K562 (cell line): ENCODE results near the gene KDM2B. TPM values are rescaled to one million over a fixed set of nuclear protein-coding genes. Genes with fewer than 3 reads are reported as not detected.
A peak's percentile ranks its signal among the peaks of the same experiment; 100 is the strongest.

Experiments used
- ATAC-seq: fragments of 200-7000 bp; cut with Tn5 transposase; 3 replicates; pipeline ENCODE4 v1.9.1; 2020; ENCODE audit warnings: moderate library complexity
- Bru-seq: library from RNA; stranded (reverse); fragments of 400-500 nt; gene quantifications from one replicate; lab custom pipeline; 2021; lab: Mats Ljungman, UMichigan
- BruChase-seq, 2 experiments: library from RNA; stranded (reverse); fragments of 400-500 nt; gene quantifications; one replicate each; lab custom pipeline; 2021; lab: Mats Ljungman, UMichigan
- BruUV-seq: library from RNA; stranded (reverse); fragments of 400-500 nt; replicated peaks from 2 replicates; lab custom pipeline; 2021; lab: Mats Ljungman, UMichigan
- CTCF ChIA-PET: fragments of 300-600 bp; formaldehyde crosslinking; extraction: SDS; loops from one replicate; lab custom pipeline; 2021; ENCODE audit warnings: low intra/inter-chr PET ratio; lab: Yijun Ruan, JAX
- POLR2A ChIA-PET: fragments of 300-600, 350-650 bp; sonication (Branson Sonifier 250); formaldehyde crosslinking; extraction: SDS; loops from one replicate; lab custom pipeline; 2021; ENCODE audit warnings: antibody characterized with exemption, inconsistent platforms; lab: Yijun Ruan, JAX
- DNase-seq, 4 experiments: peaks; one replicate each; pipeline versions ENCODE4 v3.0.0 to v3.0.0-alpha.2; 2011 to 2018; ENCODE audit warnings: low spot score in 3 of 4, mixed read lengths in 3 of 4; ENCODE audit errors: extremely low read depth in 1 of 4
- FAIRE-seq: peaks from 2 replicates; lab custom pipeline; 2011; peaks lifted over from hg19 to GRCh38; lab: Jason Lieb, UNC
- H2AFZ ChIP-seq: 2 replicates; pipeline ENCODE4 v1.6.0; 2011; ENCODE audit warnings: low read depth, low read length, control low read depth, inconsistent platforms
- H3K27ac ChIP-seq: fragments of 200-600 bp; 3 replicates; pipeline ENCODE4 v1.8.0; 2011; ENCODE audit warnings: low read depth, mild to moderate bottlenecking, control low read depth, inconsistent platforms, low read length, moderate library complexity, mixed read lengths; ENCODE audit errors: extremely low read depth
- H3K27me3 ChIP-seq, 2 experiments: fragments of 300-600 bp in 1 of 2; 2 replicates in 1 of 2; 3 replicates in 1 of 2; pipeline versions ENCODE4 v1.6.0 to v1.8.0; 2011; ENCODE audit warnings: inconsistent platforms in 2 of 2, low read length in 2 of 2, mild to moderate bottlenecking in 1 of 2, mixed read lengths in 1 of 2, moderate library complexity in 1 of 2; ENCODE audit not compliant: control insufficient read depth in 2 of 2, insufficient read depth in 2 of 2
- H3K36me3 ChIP-seq: fragments of 300-600 bp; 3 replicates; pipeline ENCODE4 v1.8.0; 2011; ENCODE audit warnings: mild to moderate bottlenecking, low read length, inconsistent platforms; ENCODE audit not compliant: control insufficient read depth, insufficient read depth
- H3K4me1 ChIP-seq, 2 experiments: fragments of 200-600 bp in 1 of 2; replicated peaks in 1 of 2; 2 replicates in 1 of 2; 3 replicates in 1 of 2; pipeline versions ENCODE4 v1.5.1 to v1.8.0; 2011; ENCODE audit warnings: inconsistent platforms in 2 of 2, low read length in 2 of 2, mild to moderate bottlenecking in 1 of 2, mixed read lengths in 1 of 2, moderate library complexity in 1 of 2; ENCODE audit not compliant: control insufficient read depth in 2 of 2, insufficient read depth in 2 of 2
- H3K4me2 ChIP-seq: 2 replicates; pipeline ENCODE4 v1.6.1; 2011; ENCODE audit warnings: low read length, control low read depth, inconsistent platforms, mixed read lengths; ENCODE audit not compliant: insufficient read depth
- H3K4me3 ChIP-seq: fragments of 200-600 bp; sonication (generic), shearing (Covaris generic); 2 replicates; pipeline ENCODE4 v1.5.1; 2016; ENCODE audit warnings: control low read depth, inconsistent platforms
- H3K79me2 ChIP-seq: fragments of 200-600 bp; 3 replicates; pipeline ENCODE4 v1.8.0; 2011; ENCODE audit warnings: low read length, inconsistent platforms; ENCODE audit not compliant: control insufficient read depth, insufficient read depth
- H3K9ac ChIP-seq, 2 experiments: 2 replicates each; pipeline versions ENCODE4 v1.6.0 to v1.6.1; 2011; ENCODE audit warnings: low read depth in 2 of 2, low read length in 2 of 2, control low read depth in 1 of 2, inconsistent platforms in 1 of 2, mild to moderate bottlenecking in 1 of 2, mixed read lengths in 1 of 2; ENCODE audit not compliant: insufficient read depth in 1 of 2
- H3K9me1 ChIP-seq: one replicate; pipeline ENCODE4 v1.6.0; 2011; ENCODE audit warnings: inconsistent platforms, mild to moderate bottlenecking, low read length, moderate library complexity; ENCODE audit not compliant: control insufficient read depth, insufficient read depth
- H3K9me3 ChIP-seq: replicated peaks from 2 replicates; pipeline ENCODE4 v1.5.1; 2011; ENCODE audit warnings: low read depth, low read length, inconsistent platforms; ENCODE audit not compliant: control insufficient read depth, insufficient read depth
- H4K20me1 ChIP-seq: replicated peaks from 2 replicates; pipeline ENCODE4 v1.6.1; 2011; ENCODE audit warnings: low read length, inconsistent platforms, mixed read lengths; ENCODE audit not compliant: control insufficient read depth, insufficient read depth
- CTBP1 ChIP-seq: fragments of 450-650 bp; IDR thresholded peaks from 2 replicates; pipeline ENCODE4 v1.6.1; 2016; ENCODE audit warnings: borderline replicate concordance
- HMGXB4 ChIP-seq: sonication (generic); formaldehyde crosslinking; IDR thresholded peaks from 2 replicates; pipeline ENCODE4 v1.8.1; 2023; ENCODE audit warnings: mild to moderate bottlenecking, missing genetic modification reagents
- TAL1 ChIP-seq: fragments of 450-650 bp; IDR thresholded peaks from 2 replicates; pipeline ENCODE4 v1.6.1; 2016; ENCODE audit warnings: mild to moderate bottlenecking
- UBTF ChIP-seq, 2 experiments: IDR thresholded peaks; 2 replicates each; pipeline ENCODE4 v1.6.1; 2012; ENCODE audit warnings: improper control_type of control experiment in 2 of 2, low read depth in 2 of 2, low read length in 2 of 2, borderline replicate concordance in 1 of 2
- ZNF75A ChIP-seq: fragments of 450-650 bp; formaldehyde crosslinking; IDR thresholded peaks from 2 replicates; pipeline ENCODE4 v1.4.0; 2020; ENCODE audit warnings: mild to moderate bottlenecking
- WGBS: fragments of 100-300 bp; shearing (Covaris generic); methylation state at CpG from one replicate; pipeline ENCODE4 v1.1.6; 2016; ENCODE audit warnings: low coverage, mixed read lengths; ENCODE audit not compliant: insufficient coverage; ENCODE audit errors: missing lambda C conversion rate; 5-methylcytosine and 5-hydroxymethylcytosine counted together
- in situ Hi-C: fragments of 300-500 bp; cut with MboI; formaldehyde crosslinking; loops from 4 replicates; pipeline ENCODE4 v1.15.0; 2018; ENCODE audit warnings: inconsistent platforms, mixed read lengths
- intact Hi-C: fragments of 100-400 bp; cut with micrococcal nuclease; formaldehyde crosslinking; loops from 2 replicates; pipeline ENCODE4 v1.14.2; 2022
- long read RNA-seq, 3 experiments: library from polyadenylated mRNA in 2 of 3; library from RNA in 1 of 3; unstranded in 2 of 3; stranded (forward) in 1 of 3; transcript quantifications; one replicate each; pipeline ENCODE4 v2.0.0, GENCODE V29; 2019 to 2022
- polyA minus RNA-seq, 3 experiments: library from RNA; depleted of rRNA, polyadenylated mRNA; stranded (reverse); fragments of >200 nt; gene quantifications; 2 replicates each; pipeline ENCODE4 v1.2.3, GENCODE V29; 2011
- polyA plus RNA-seq, 8 experiments: library from polyadenylated mRNA; depleted of rRNA in 4 of 8; stranded (reverse) in 5 of 8; unstranded in 3 of 8; fragments of >200 nt; fragmentation: Nextera tagmentation in 2 of 8; fragmentation: Illumina TruSeq in 1 of 8; extraction: Ambion mirVana in 2 of 8; extraction: Trizol in 1 of 8; gene quantifications; 2 replicates each; pipeline versions ENCODE4 v1.2.1 to v1.2.3, GENCODE V29; 2011 to 2014; ENCODE audit warnings: inconsistent platforms in 1 of 8, missing spikeins in 1 of 8
- total RNA-seq, 7 experiments: library from RNA; depleted of rRNA in 6 of 7; stranded (reverse); fragments of >200 nt in 6 of 7; fragmentation: Illumina TruSeq in 2 of 7; extraction: Trizol in 2 of 7; gene quantifications; 2 replicates each; pipeline versions ENCODE4 v1.2.1 to v1.2.3, GENCODE V29; 2011 to 2021; ENCODE audit warnings: low replicate concordance in 1 of 7
- TF ChIP-seq, protein P1 (sequence below), 2 experiments: fragments of 450-650 bp in 1 of 2; sonication (generic) in 1 of 2; formaldehyde crosslinking in 1 of 2; IDR thresholded peaks in 1 of 2; conservative IDR thresholded peaks in 1 of 2; 2 replicates each; pipeline versions ENCODE4 v1.6.1 to v1.8.1; 2016 to 2023; ENCODE audit warnings: mild to moderate bottlenecking in 2 of 2, moderate library complexity in 2 of 2, inconsistent platforms in 1 of 2, missing genetic modification reagents in 1 of 2
- TF ChIP-seq, protein P2 (sequence below): sonication (generic); formaldehyde crosslinking; IDR thresholded peaks from 2 replicates; pipeline ENCODE4 v1.8.0; 2023; ENCODE audit warnings: mild to moderate bottlenecking, missing genetic modification reagents

Gene KDM2B
- total RNA-seq (2011; cell fraction: chromatin; rRNA removed; ENCODE audit: low replicate concordance), result 59.2 and 97.9 TPM in 2 replicates
- 48.7 and 51.7 TPM in 2 replicates for total RNA-seq (2011; cell fraction: nucleolus; rRNA removed)
- 38.8 and 40.4 TPM in 2 replicates for total RNA-seq (2011; cell fraction: nucleoplasm; rRNA removed)
- 29.3 and 37.4 TPM in 2 replicates for total RNA-seq (2014; rRNA removed)
- total RNA-seq (2014; rRNA removed; fragmentation: Illumina TruSeq; extraction: Trizol), result 19.9 and 20.7 TPM in 2 replicates
- 22.5 and 23.0 TPM in 2 replicates for total RNA-seq (2015; rRNA removed; fragmentation: Illumina TruSeq; extraction: Trizol)
- total RNA-seq (2021), result 46.8 and 50.5 TPM in 2 replicates
- polyA plus RNA-seq (2011; rRNA removed), result 17.8 and 29.3 TPM in 2 replicates
- polyA plus RNA-seq (2011; cell fraction: cytosol; rRNA removed), result 17.5 and 31.8 TPM in 2 replicates
- polyA plus RNA-seq (2011; cell fraction: nucleus; rRNA removed), result 86.1 and 88.9 TPM in 2 replicates
- polyA plus RNA-seq (2012), result 41.7 and 43.1 TPM in 2 replicates
- 29.2 and 41.2 TPM in 2 replicates for polyA plus RNA-seq (2014; fragmentation: Illumina TruSeq; extraction: Trizol)
- 1 to 10 TPM; 7.4 to 9.1 TPM for polyA plus RNA-seq (2014; fragmentation: Nextera tagmentation; extraction: Ambion mirVana)
- 29.4 and 33.6 TPM in 2 replicates for polyA plus RNA-seq (2014; rRNA removed)
- 24.6 and 35.2 TPM in 2 replicates for polyA minus RNA-seq (2011; rRNA and poly(A)+ RNA removed)
- polyA minus RNA-seq (2011; cell fraction: cytosol; rRNA and poly(A)+ RNA removed), result 19.4 and 32.6 TPM in 2 replicates
- polyA minus RNA-seq (2011; cell fraction: nucleus; rRNA and poly(A)+ RNA removed), result 17.5 and 27.2 TPM in 2 replicates
- percentile 58 among the genes with signal in this experiment for Bru-seq, nascent RNA
- percentile 60 among the genes with signal in this experiment for BruChase-seq, experiment 1, labeled RNA remaining after a 2-hour chase
- percentile 62 among the genes with signal in this experiment for BruChase-seq, experiment 2, labeled RNA remaining after a 6-hour chase
- long read RNA-seq, experiment 1, partial matches to known transcripts, result 43 of 82 reads
- long read RNA-seq, experiment 1, other reads (novel, unspliced or antisense), result 39 of 82 reads
- long read RNA-seq, experiment 2, full-length matches to known transcripts, result 1 of 63 reads
- long read RNA-seq, experiment 2, partial matches to known transcripts, result 21 of 63 reads
- long read RNA-seq, experiment 2, other reads (novel, unspliced or antisense), result 41 of 63 reads
- long read RNA-seq, experiment 3, partial matches to known transcripts, result 1 of 4 reads
- long read RNA-seq, experiment 3, other reads (novel, unspliced or antisense), result 3 of 4 reads

DNA sequence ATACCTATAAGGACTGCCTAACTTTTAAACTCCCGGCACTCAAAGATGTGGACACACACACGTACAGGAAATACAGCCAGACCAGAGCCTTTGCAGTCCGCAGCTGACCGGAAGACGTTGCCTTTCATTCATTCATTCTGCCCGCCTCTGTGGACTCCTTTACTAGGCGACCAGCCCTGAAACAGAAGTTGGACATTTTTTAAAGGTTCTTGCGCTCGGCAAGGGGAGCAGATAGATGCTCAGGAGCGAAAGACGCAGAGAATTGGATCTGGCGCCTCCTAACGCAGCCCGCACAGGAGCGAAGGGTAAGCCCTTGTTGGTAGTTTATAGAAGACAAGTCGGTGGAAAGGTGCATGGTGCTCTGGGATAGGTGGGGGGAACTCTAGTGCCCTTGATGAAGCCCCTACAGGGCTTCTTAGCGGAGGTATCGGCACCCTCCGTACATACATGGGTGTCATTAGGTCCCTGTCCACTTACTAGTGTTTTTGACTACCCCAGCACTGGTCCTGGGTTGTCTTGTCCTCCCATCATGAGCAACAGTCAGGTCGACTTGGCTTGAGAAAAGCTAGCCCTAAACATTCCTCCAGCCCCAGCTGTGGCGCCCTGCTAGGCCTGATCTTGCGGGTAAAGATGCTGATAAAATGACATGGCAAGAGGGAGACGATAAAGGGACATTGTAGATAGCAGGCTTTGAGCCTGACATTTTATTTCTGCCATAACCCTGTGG is at the start of gene KDM2B:
KDM2B (minus strand) TSS at position 65 of the 727 bp plus-strand sequence. CDS start 112 bp downstream, outside the sequence.
- intact Hi-C loops, result loop anchor here (2.0 kb wide), 1 partner anchor 46 kb away; the partner anchor contains the start of gene ORAI1
- Histone ChIP-seq H3K36me3 (no peaks in the 10 kb centered on the region), H2AFZ (peak within 1 kb of the TSS; percentile 90), H3K4me1 (peaks cover 42 to 47% of the 10 kb centered on the region in 2 experiments), H3K9me3 (no peaks in the 10 kb centered on the region), H3K9ac (peak within 1 kb of the TSS; percentile 70 to 88), H3K79me2 (peaks cover 5% of the 10 kb centered on the region; the same call in 2 of the 3 replicates), H4K20me1 (no peaks in the 10 kb centered on the region), H3K9me1 (no peaks in the 10 kb centered on the region), H3K4me3 (peak within 1 kb of the TSS; percentile 54), H3K27me3 (no peaks in the 10 kb centered on the region), H3K27ac (peak within 1 kb of the TSS; percentile 88), H3K4me2 (peak within 1 kb of the TSS; percentile 83)
- ChIA-PET CTCF (no interaction called here), POLR2A (interaction anchor here (0.5 to 2.1 kb wide), 7 partner anchors 12 to 216 kb away, joined by 3 to 11 read pairs (median 4); no protein-coding TSS in a partner anchor)
- DNase-seq (peak; percentile 48 to 72 (median 53)), ATAC-seq (peak; percentile 58), FAIRE-seq (peak; percentile 80)
- in situ Hi-C loops, result no loop called here
- BruUV-seq, result TSS peak; percentile 69
- WGBS, result 3% methylated on average over 23 of the region's 23 CpGs
- peak; percentile 88 for TF ChIP-seq CTBP1
- 0 out of 2 replicates have a peak, but pooled peaks have one; percentile 24 for TF ChIP-seq HMGXB4 (CRISPR knock-in tag)
- no peak for TF ChIP-seq ZNF75A (CRISPR knock-in tag)
- TF ChIP-seq TAL1, result peak; percentile 20; the same call in 1 of the 2 replicates
- TF ChIP-seq, protein P1, sequence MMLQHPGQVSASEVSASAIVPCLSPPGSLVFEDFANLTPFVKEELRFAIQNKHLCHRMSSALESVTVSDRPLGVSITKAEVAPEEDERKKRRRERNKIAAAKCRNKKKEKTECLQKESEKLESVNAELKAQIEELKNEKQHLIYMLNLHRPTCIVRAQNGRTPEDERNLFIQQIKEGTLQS (IDR thresholded peaks at IDR 0.05), result no peak
- TF ChIP-seq, protein P1 (CRISPR knock-in tag; conservative IDR thresholded peaks at IDR 0.05), result no peak
- peak in 1 of 2 experiments; percentile 2; a peak in 1 of 4 replicates for TF ChIP-seq UBTF (IDR thresholded peaks at IDR 0.05; ENCODE audit: borderline replicate concordance in 1 of 2, low read depth in 2 of 2, low read length in 2 of 2)
- TF ChIP-seq, protein P2, sequence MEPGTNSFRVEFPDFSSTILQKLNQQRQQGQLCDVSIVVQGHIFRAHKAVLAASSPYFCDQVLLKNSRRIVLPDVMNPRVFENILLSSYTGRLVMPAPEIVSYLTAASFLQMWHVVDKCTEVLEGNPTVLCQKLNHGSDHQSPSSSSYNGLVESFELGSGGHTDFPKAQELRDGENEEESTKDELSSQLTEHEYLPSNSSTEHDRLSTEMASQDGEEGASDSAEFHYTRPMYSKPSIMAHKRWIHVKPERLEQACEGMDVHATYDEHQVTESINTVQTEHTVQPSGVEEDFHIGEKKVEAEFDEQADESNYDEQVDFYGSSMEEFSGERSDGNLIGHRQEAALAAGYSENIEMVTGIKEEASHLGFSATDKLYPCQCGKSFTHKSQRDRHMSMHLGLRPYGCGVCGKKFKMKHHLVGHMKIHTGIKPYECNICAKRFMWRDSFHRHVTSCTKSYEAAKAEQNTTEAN (CRISPR knock-in tag), result no peak
